ENCODE data around the gene PRMT1. TPM values are rescaled to one million over a fixed set of nuclear protein-coding genes. Genes with fewer than 3 reads are reported as not detected.

The PRMT1 gene
- total and polyA plus RNA-seq, 2 of the 13 experiments (the other 11 are each of a cell fraction or from before 2014, with no cell fraction given), result 324 to 374 TPM

- TF ChIP-seq HIC2 (CRISPR knock-in tag; IDR thresholded peaks at IDR 0.05; ENCODE audit: low read depth) (0 out of 2 replicates have a peak, but pooled peaks have one; percentile 46), KIAA2018 (CRISPR knock-in tag; IDR thresholded peaks at IDR 0.05; ENCODE audit: borderline replicate concordance) (no peak), ZNF484 (CRISPR knock-in tag; IDR thresholded peaks at IDR 0.05; ENCODE audit: borderline replicate concordance, low read depth) (no peak), PREB (CRISPR knock-in tag; IDR thresholded peaks at IDR 0.05) (no peak), ZBTB26 (CRISPR knock-in tag; IDR thresholded peaks at IDR 0.05; ENCODE audit: borderline replicate concordance) (0 out of 2 replicates have a peak, but pooled peaks have one; percentile 73), MIER2 (CRISPR knock-in tag; IDR thresholded peaks at IDR 0.05) (no peak), ASH2L (IDR thresholded peaks at IDR 0.05; ENCODE audit: insufficient read length, low read depth, low read length) (peak; percentile 59)
These were observed 4.7 kb upstream of the PRMT1 start (continued) for GRCh38 chr19:49672131-49672919.

Data from HepG2 (cell line).